NB4 (cell line): ENCODE results near the gene ZSCAN20.

ENCODE experiments used
- MYC ChIP-seq: IDR thresholded peaks from 2 replicates; pipeline ENCODE4 v1.6.1; 2011; ENCODE audit warnings: low read depth, low read length
- POLR2A ChIP-seq: IDR thresholded peaks from 2 replicates; pipeline ENCODE4 v1.6.1; 2011; ENCODE audit warnings: mild to moderate bottlenecking; ENCODE audit not compliant: insufficient read length; ENCODE audit errors: extremely low read depth
- TF ChIP-seq, protein P1 (sequence below): IDR thresholded peaks from one replicate; pipeline ENCODE4 v1.5.1; 2012; ENCODE audit warnings: low read depth, low read length
- TF ChIP-seq, protein P2 (sequence below): IDR thresholded peaks from 2 replicates; pipeline ENCODE4 v1.6.1; 2011; ENCODE audit warnings: low read depth, low read length

DNA sequence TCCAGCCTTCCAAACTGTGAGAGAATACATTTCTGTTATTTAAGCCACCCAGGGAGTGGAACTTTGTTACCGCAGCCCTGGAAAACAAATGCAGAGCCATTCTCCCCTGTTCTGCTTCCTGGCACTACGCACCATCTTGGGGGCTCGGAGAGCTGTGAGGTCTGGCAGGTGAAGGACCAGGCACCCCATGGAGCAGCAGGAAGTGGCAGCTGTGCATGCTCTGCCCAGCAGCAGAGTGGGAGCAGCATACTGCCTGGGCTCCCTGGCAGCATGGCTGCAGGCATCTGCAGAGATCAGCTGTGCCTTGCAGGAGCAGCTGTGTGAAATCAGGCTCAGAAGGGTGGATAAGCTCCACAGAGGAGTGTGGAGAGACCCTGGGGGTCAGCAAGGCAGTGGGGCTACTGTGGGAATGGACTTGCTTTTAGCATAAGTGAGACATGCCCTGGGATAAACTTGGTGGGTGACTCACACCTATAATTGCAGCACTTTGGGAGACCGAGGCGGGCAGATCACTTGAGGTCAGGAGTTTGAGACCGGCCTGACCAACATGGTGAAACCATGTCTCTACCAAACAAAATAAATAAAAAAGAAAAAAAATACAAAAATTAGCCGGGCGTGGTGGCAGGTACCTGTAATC, 17.7 kb upstream of the ZSCAN20 start:
- TF ChIP-seq, protein P1, sequence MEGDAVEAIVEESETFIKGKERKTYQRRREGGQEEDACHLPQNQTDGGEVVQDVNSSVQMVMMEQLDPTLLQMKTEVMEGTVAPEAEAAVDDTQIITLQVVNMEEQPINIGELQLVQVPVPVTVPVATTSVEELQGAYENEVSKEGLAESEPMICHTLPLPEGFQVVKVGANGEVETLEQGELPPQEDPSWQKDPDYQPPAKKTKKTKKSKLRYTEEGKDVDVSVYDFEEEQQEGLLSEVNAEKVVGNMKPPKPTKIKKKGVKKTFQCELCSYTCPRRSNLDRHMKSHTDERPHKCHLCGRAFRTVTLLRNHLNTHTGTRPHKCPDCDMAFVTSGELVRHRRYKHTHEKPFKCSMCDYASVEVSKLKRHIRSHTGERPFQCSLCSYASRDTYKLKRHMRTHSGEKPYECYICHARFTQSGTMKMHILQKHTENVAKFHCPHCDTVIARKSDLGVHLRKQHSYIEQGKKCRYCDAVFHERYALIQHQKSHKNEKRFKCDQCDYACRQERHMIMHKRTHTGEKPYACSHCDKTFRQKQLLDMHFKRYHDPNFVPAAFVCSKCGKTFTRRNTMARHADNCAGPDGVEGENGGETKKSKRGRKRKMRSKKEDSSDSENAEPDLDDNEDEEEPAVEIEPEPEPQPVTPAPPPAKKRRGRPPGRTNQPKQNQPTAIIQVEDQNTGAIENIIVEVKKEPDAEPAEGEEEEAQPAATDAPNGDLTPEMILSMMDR, result no peak
- TF ChIP-seq POLR2A (no peak), MYC (no peak)
- TF ChIP-seq, protein P2, sequence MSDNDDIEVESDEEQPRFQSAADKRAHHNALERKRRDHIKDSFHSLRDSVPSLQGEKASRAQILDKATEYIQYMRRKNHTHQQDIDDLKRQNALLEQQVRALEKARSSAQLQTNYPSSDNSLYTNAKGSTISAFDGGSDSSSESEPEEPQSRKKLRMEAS, result no peak
